IPS-18a (cell line): ENCODE results near the gene C1QTNF4.

Experiments used
- H3K27ac ChIP-seq: one replicate; pipeline ENCODE4 v1.5.1; 2013; ENCODE audit warnings: low read length
- H3K27me3 ChIP-seq: one replicate; pipeline ENCODE4 v1.6.1; 2013; ENCODE audit warnings: mild to moderate bottlenecking, low read length; ENCODE audit not compliant: control insufficient read depth, insufficient read depth
- H3K36me3 ChIP-seq: one replicate; pipeline ENCODE4 v1.6.1; 2013; ENCODE audit warnings: low read depth, low read length; ENCODE audit not compliant: control insufficient read depth
- H3K4me1 ChIP-seq: one replicate; pipeline ENCODE4 v1.6.1; 2013; ENCODE audit warnings: low read depth, low read length; ENCODE audit not compliant: control insufficient read depth
- H3K4me3 ChIP-seq: one replicate; pipeline ENCODE4 v1.5.1; 2013; ENCODE audit warnings: low read length
- H3K9ac ChIP-seq: one replicate; pipeline ENCODE4 v1.6.1; 2013; ENCODE audit warnings: mild to moderate bottlenecking, low read length, moderate library complexity
- H3K9me3 ChIP-seq: one replicate; pipeline ENCODE4 v1.6.1; 2013; ENCODE audit warnings: low read depth, low read length; ENCODE audit not compliant: control insufficient read depth

Gene C1QTNF4

GRCh38 chr11:47615249-47615648, 21.0 kb upstream of the C1QTNF4 start:
- Histone ChIP-seq H3K9me3 (no peaks in the 10 kb centered on the region), H3K27ac (no peak overlapping the region), H3K36me3 (peaks cover 16% of the 10 kb centered on the region), H3K4me1 (no peaks in the 10 kb centered on the region), H3K9ac (no peak overlapping the region), H3K27me3 (no peaks in the 10 kb centered on the region), H3K4me3 (no peak overlapping the region)

GRCh38 chr11:47611348-47611794, 17.2 kb upstream of the C1QTNF4 start:
- Histone ChIP-seq H3K27me3 (no peaks in the 10 kb centered on the region), H3K27ac (no peak overlapping the region), H3K9me3 (no peaks in the 10 kb centered on the region), H3K4me1 (no peaks in the 10 kb centered on the region), H3K9ac (no peak overlapping the region), H3K4me3 (no peak overlapping the region), H3K36me3 (no peaks in the 10 kb centered on the region)

- no peak overlapping the region for H3K9ac ChIP-seq
- H3K4me3 ChIP-seq, result no peak overlapping the region
- H3K4me1 ChIP-seq, result no peaks in the 10 kb centered on the region
- H3K9me3 ChIP-seq, result no peaks in the 10 kb centered on the region
- no peaks in the 10 kb centered on the region for H3K36me3 ChIP-seq
- H3K27ac ChIP-seq, result no peak overlapping the region
- no peaks in the 10 kb centered on the region for H3K27me3 ChIP-seq
These were observed 15.5 kb upstream of the C1QTNF4 start for GRCh38 chr11:47609675-47610074.

- no peaks in the 10 kb centered on the region for H3K36me3 ChIP-seq
- H3K9me3 ChIP-seq, result no peaks in the 10 kb centered on the region
- H3K27me3 ChIP-seq, result no peaks in the 10 kb centered on the region
- no peak overlapping the region for H3K27ac ChIP-seq
- no peaks in the 10 kb centered on the region for H3K4me1 ChIP-seq
- H3K9ac ChIP-seq, result no peak overlapping the region
- H3K4me3 ChIP-seq, result no peak overlapping the region
These were observed 13.2 kb upstream of the C1QTNF4 start for GRCh38 chr11:47607380-47607779.

GRCh38 chr11:47606731-47607130, 12.5 kb upstream of the C1QTNF4 start:
- Histone ChIP-seq H3K9ac (no peak overlapping the region), H3K4me3 (no peak overlapping the region), H3K4me1 (no peaks in the 10 kb centered on the region), H3K9me3 (no peaks in the 10 kb centered on the region), H3K27me3 (no peaks in the 10 kb centered on the region), H3K36me3 (no peaks in the 10 kb centered on the region), H3K27ac (no peak overlapping the region)

GRCh38 chr11:47605921-47606320, 11.7 kb upstream of the C1QTNF4 start:
- H3K27me3 ChIP-seq, result no peaks in the 10 kb centered on the region
- H3K9ac ChIP-seq, result no peak overlapping the region
- H3K4me1 ChIP-seq, result no peaks in the 10 kb centered on the region
- H3K9me3 ChIP-seq, result no peaks in the 10 kb centered on the region
- H3K27ac ChIP-seq, result no peak overlapping the region
- no peak overlapping the region for H3K4me3 ChIP-seq
- H3K36me3 ChIP-seq, result no peaks in the 10 kb centered on the region

- H3K27ac ChIP-seq, result no peak overlapping the region
- no peaks in the 10 kb centered on the region for H3K27me3 ChIP-seq
- no peaks in the 10 kb centered on the region for H3K9me3 ChIP-seq
- H3K4me1 ChIP-seq, result no peaks in the 10 kb centered on the region
- no peak overlapping the region for H3K9ac ChIP-seq
- no peak overlapping the region for H3K4me3 ChIP-seq
- no peaks in the 10 kb centered on the region for H3K36me3 ChIP-seq
These were observed 9.1 kb upstream of the C1QTNF4 start for GRCh38 chr11:47603295-47603694.

- Histone ChIP-seq H3K27ac (no peak overlapping the region), H3K9ac (no peak overlapping the region), H3K4me3 (no peak overlapping the region), H3K27me3 (peaks cover 11% of the 10 kb centered on the region), H3K4me1 (no peaks in the 10 kb centered on the region), H3K36me3 (no peaks in the 10 kb centered on the region), H3K9me3 (no peaks in the 10 kb centered on the region)
These were observed 5.7 kb upstream of the C1QTNF4 start for GRCh38 chr11:47599902-47600301.

- peaks cover 3% of the 10 kb centered on the region for H3K4me1 ChIP-seq
- no peak overlapping the region for H3K27ac ChIP-seq
- H3K36me3 ChIP-seq, result no peaks in the 10 kb centered on the region
- no peaks in the 10 kb centered on the region for H3K9me3 ChIP-seq
- peaks cover 41% of the 10 kb centered on the region for H3K27me3 ChIP-seq
- no peak overlapping the region for H3K9ac ChIP-seq
- no peak overlapping the region for H3K4me3 ChIP-seq
These were observed 1.8 kb upstream of the C1QTNF4 start for GRCh38 chr11:47595967-47596366.

GRCh38 chr11:47595029-47595428, 818 bp upstream of the C1QTNF4 start:
- no peak overlapping the region for H3K27ac ChIP-seq
- peak overlapping the region; percentile 81 for H3K4me3 ChIP-seq
- H3K9me3 ChIP-seq, result no peaks in the 10 kb centered on the region
- H3K4me1 ChIP-seq, result peaks cover 3% of the 10 kb centered on the region
- no peaks in the 10 kb centered on the region for H3K36me3 ChIP-seq
- no peak overlapping the region for H3K9ac ChIP-seq
- peaks cover 41% of the 10 kb centered on the region for H3K27me3 ChIP-seq

GRCh38 chr11:47593492-47593933, 698 bp downstream of the C1QTNF4 start:
- Histone ChIP-seq H3K9me3 (no peaks in the 10 kb centered on the region), H3K27ac (no peak overlapping the region), H3K27me3 (peaks cover 41% of the 10 kb centered on the region), H3K36me3 (no peaks in the 10 kb centered on the region), H3K4me3 (peak overlapping the region; percentile 81), H3K4me1 (peaks cover 3% of the 10 kb centered on the region), H3K9ac (no peak overlapping the region)

- Histone ChIP-seq H3K4me3 (peak overlapping the region; percentile 81), H3K36me3 (no peaks in the 10 kb centered on the region), H3K27me3 (peaks cover 41% of the 10 kb centered on the region)
These were observed 1.2 kb downstream of the C1QTNF4 start for GRCh38 chr11:47592970-47593369.

More at GRCh38 chr11:47592970-47593369, 1.2 kb downstream of the C1QTNF4 start:
- no peak overlapping the region for H3K27ac ChIP-seq
- H3K9me3 ChIP-seq, result no peaks in the 10 kb centered on the region
- peaks cover 3% of the 10 kb centered on the region for H3K4me1 ChIP-seq
- H3K9ac ChIP-seq, result no peak overlapping the region
